ENCODE results near the gene LAD1. TPM values are rescaled to one million over a fixed set of nuclear protein-coding genes. Genes with fewer than 3 reads are reported as not detected.

LAD1 gene
- total and polyA plus RNA-seq, 2 of the 4 experiments (the other 2 are of a cell fraction) = under 0.01 to 0.07 TPM

DNA sequence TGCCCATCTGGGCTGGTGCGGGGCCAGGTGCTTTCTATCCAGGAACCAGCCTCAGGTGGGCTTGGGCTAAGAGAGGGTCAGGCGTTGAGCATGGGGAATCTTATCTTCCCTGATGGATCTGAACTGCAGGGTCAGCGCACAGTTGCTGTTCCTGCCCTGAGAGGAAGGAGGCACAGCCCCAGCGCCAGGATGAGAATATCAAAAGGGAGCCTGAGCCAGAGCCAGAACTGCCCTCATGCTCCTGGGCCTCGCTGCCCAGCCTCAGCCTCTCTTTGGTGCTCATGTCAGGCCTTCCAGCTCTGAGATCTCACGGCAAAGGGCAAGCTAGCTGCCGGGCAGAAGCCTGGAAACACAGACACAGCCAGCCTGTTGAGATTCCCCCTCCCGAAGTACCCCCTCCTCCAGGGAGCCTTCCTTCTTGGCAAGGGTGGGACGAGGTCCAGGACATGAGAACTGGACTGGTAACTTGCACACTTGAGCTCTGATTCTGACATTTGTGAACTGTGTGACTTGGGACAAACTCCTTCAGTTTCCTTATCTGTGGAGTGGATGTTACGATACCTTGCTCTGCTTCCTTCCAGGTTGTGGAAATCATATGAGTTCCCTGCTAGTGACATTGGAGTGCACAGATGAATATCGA is 1.2 kb upstream of the LAD1 start:
- no TSS peak for BruUV-seq (replicated peaks)
- Histone ChIP-seq H3K79me1 (ENCODE audit: low read depth in 1 of 2, low read length in 2 of 2) (no peaks in the 10 kb centered on the region), H2AK9ac (replicated peaks; ENCODE audit: low read depth, low read length, poor library complexity) (no peak overlapping the region), H4K5ac (ENCODE audit: low read depth, low read length) (no peak overlapping the region), H2AFZ (replicated peaks; ENCODE audit: low read length, poor library complexity) (no peak overlapping the region), H3K4me1 (ENCODE audit: control insufficient read depth, insufficient read depth, low read length) (no peaks in the 10 kb centered on the region), H2BK20ac (ENCODE audit: low read depth, low read length) (no peak overlapping the region), H3K9ac (ENCODE audit: low read depth, low read length) (no peak overlapping the region), H3K14ac (replicated peaks; ENCODE audit: low read depth, low read length) (no peak overlapping the region), H3K18ac (ENCODE audit: low read depth, low read length) (no peak overlapping the region), H3K27me3 (ENCODE audit: control insufficient read depth, insufficient read depth, low read length) (peaks cover 90% of the 10 kb centered on the region), H2BK15ac (ENCODE audit: low read depth, low read length) (no peak overlapping the region), H3K27ac (ENCODE audit: insufficient read depth, low read length) (no peak overlapping the region), H2BK120ac (ENCODE audit: low read depth, low read length) (no peak overlapping the region), H3K9me3 (ENCODE audit: control insufficient read depth, insufficient read depth, low read length) (no peaks in the 10 kb centered on the region), H2AK5ac (ENCODE audit: low read depth, low read length) (no peak overlapping the region), H3K56ac (ENCODE audit: extremely low read depth, insufficient read depth, low read length) (no peak overlapping the region), H4K8ac (ENCODE audit: low read depth in 2 of 2, low read length in 2 of 2) (no peak overlapping the region), H3K23ac (ENCODE audit: low read depth, low read length) (no peak overlapping the region), H4K20me1 (ENCODE audit: insufficient read depth, low read length) (no peaks in the 10 kb centered on the region), H3K9me1 (ENCODE audit: insufficient read depth, low read length) (no peaks in the 10 kb centered on the region), H3K4ac (ENCODE audit: low read depth, low read length) (no peak overlapping the region), H3K4me2 (ENCODE audit: low read depth, low read length) (no peak overlapping the region), H3K36me3 (ENCODE audit: control insufficient read depth, insufficient read depth, low read length) (no peaks in the 10 kb centered on the region), H2BK5ac (ENCODE audit: low read depth, low read length, poor library complexity, severe bottlenecking) (no peak overlapping the region), H3K4me3 (ENCODE audit: insufficient read depth, low read depth, low read length) (no peak overlapping the region), H4K91ac (ENCODE audit: insufficient read depth, low read depth, low read length) (no peak overlapping the region)
- 82% methylated on average over 3 of the region's 11 CpGs; no CpG with 5 or more reads in 1 of the 2 experiments for WGBS, 2 experiments (ENCODE audit: extremely low coverage in 2 of 2, insufficient read length in 1 of 2)
- ChIA-PET CTCF (interaction anchor here (0.6 kb wide), 1 partner anchor 71 kb away, joined by 9 read pairs; no protein-coding TSS in a partner anchor), POLR2A (ENCODE audit: unreplicated experiment) (no interaction called here)
- intact Hi-C loops (cut with micrococcal nuclease) (no loop called here), in situ Hi-C loops (cut with MboI; ENCODE audit: low sequenced_read_pairs) (no loop called here), dilution Hi-C loops (cut with HindIII; ENCODE audit: low sequenced_read_pairs, unreplicated experiment) (no loop called here)
- no peak for ATAC-seq (ENCODE audit: low read depth)
- DNase-seq = no peak
- TF ChIP-seq MAZ (IDR thresholded peaks at IDR 0.05; ENCODE audit: borderline replicate concordance, low read depth, low read length) = no peak
- TF ChIP-seq FOS (IDR thresholded peaks at IDR 0.05; ENCODE audit: low read depth, low read length) = no peak
- TF ChIP-seq USF2 (IDR thresholded peaks at IDR 0.05; ENCODE audit: low read depth, low read length) = no peak
